Activated B cell treated with CpG ODN at 0.5 μM for 24 hours (primary cell): Measurements from ENCODE around the gene TMEM125. TPM values are rescaled to one million over a fixed set of nuclear protein-coding genes. Genes with fewer than 3 reads are reported as not detected.

ENCODE experiments used
- ATAC-seq: fragments of 200-7000 bp; cut with Tn5 transposase; one replicate; pipeline ENCODE4 v1.10.0; 2021; ENCODE audit warnings: low read depth, mild to moderate bottlenecking, moderate library complexity
- CTCF ChIA-PET: fragments of 350-600 bp; sonication (Branson Sonifier 250); formaldehyde crosslinking; loops from one replicate; lab custom pipeline; 2021; ENCODE audit warnings: antibody characterized with exemption; lab: Charles Lee
- POLR2A ChIA-PET: fragments of 350-600 bp; sonication (Branson Sonifier 250); formaldehyde crosslinking; loops from one replicate; lab custom pipeline; 2021; ENCODE audit warnings: antibody characterized with exemption; lab: Charles Lee
- DNase-seq: peaks from one replicate; pipeline ENCODE4 v3.0.0; 2022
- H3K27ac Mint-ChIP-seq: one replicate; pipeline ENCODE4 v1.8.0; 2020; ENCODE audit warnings: mixed read lengths
- H3K27me3 Mint-ChIP-seq: one replicate; pipeline ENCODE4 v1.8.0; 2021; ENCODE audit warnings: mixed read lengths
- H3K36me3 Mint-ChIP-seq: one replicate; pipeline ENCODE4 v1.8.0; 2021; ENCODE audit warnings: low read depth, mixed read lengths
- H3K4me1 Mint-ChIP-seq: one replicate; pipeline ENCODE4 v1.8.0; 2021; ENCODE audit warnings: mixed read lengths
- H3K4me3 Mint-ChIP-seq: one replicate; pipeline ENCODE4 v1.8.0; 2020; ENCODE audit warnings: mild to moderate bottlenecking, mixed read lengths
- H3K9me3 Mint-ChIP-seq: one replicate; pipeline ENCODE4 v1.8.0; 2020; ENCODE audit warnings: mixed read lengths
- intact Hi-C: fragments of 100-400 bp; cut with micrococcal nuclease; formaldehyde crosslinking; loops from one replicate; pipeline ENCODE4 v1.15.1; 2024
- total RNA-seq: library from RNA; stranded (reverse); gene quantifications from 2 replicates; pipeline ENCODE4 v1.2.3, GENCODE V29; 2022
- TF ChIP-seq, protein P1 (sequence below): fragments of 200-600 bp; IDR thresholded peaks from one replicate; pipeline ENCODE4 v1.8.0; 2022; ENCODE audit warnings: antibody characterized with exemption, mild to moderate bottlenecking

Gene TMEM125
- total RNA-seq, result not detected in 2 replicates

DNA sequence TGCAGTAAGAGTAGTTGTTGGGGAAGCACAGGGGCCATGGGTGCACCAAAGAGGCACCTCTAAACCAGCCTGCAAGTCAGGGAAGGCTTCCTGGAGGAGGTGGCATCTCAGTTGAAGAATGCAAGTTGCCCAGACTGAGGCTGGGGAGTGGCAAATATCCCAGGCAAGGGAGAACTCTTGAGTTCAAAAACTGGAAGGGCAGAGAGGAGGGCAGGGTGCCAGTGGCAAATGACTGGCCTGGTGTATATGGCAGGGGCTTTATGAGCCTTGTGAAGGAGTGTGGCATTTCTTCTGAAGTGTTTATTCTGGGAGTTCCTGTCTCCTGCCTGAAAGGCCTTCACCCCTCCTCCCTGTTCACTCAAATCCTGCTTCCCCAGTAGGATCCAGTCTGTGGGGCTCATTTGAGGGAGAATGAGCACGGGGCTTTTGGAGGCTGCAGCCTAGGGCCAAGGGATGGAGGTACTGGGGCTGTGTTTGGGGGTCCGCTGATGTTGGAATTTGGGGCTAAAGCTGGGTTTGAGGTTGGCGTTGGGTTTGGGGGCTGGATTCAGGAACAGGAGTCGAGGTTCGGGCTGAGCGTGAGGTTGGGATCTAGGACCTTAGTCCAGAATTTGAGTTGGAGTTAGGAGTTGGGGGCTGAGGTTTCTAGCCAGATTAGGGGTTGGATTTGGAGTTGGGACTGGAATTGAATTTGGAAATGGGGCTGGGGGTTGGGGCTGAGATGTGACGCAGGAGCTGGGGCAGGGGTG lies at the start of gene TMEM125:
Gene TMEM125, plus strand, starts transcription at position 357 of the 749 bp plus-strand sequence. CDS start 2,740 bp downstream, outside the sequence.
- TF ChIP-seq, protein P1, sequence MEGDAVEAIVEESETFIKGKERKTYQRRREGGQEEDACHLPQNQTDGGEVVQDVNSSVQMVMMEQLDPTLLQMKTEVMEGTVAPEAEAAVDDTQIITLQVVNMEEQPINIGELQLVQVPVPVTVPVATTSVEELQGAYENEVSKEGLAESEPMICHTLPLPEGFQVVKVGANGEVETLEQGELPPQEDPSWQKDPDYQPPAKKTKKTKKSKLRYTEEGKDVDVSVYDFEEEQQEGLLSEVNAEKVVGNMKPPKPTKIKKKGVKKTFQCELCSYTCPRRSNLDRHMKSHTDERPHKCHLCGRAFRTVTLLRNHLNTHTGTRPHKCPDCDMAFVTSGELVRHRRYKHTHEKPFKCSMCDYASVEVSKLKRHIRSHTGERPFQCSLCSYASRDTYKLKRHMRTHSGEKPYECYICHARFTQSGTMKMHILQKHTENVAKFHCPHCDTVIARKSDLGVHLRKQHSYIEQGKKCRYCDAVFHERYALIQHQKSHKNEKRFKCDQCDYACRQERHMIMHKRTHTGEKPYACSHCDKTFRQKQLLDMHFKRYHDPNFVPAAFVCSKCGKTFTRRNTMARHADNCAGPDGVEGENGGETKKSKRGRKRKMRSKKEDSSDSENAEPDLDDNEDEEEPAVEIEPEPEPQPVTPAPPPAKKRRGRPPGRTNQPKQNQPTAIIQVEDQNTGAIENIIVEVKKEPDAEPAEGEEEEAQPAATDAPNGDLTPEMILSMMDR, result no peak
- ATAC-seq (no peak), DNase-seq (no peak)
- ChIA-PET CTCF (no interaction called here), POLR2A (interaction anchor here (0.7 kb wide), 1 partner anchor 454 kb away, joined by 3 read pairs; no protein-coding TSS in a partner anchor)
- Mint-ChIP-seq H3K4me3 (peak within 1 kb of the TSS; percentile 72), H3K27me3 (peaks cover 10% of the 10 kb centered on the region), H3K4me1 (peaks cover 17% of the 10 kb centered on the region), H3K36me3 (no peaks in the 10 kb centered on the region), H3K9me3 (no peaks in the 10 kb centered on the region), H3K27ac (no peak within 1 kb of the TSS)
- intact Hi-C loops, result no loop called here

GRCh38 chr1:43220905-43221778 lies 48.6 kb upstream of the TMEM125 start:
- intact Hi-C loops, result loop anchor here (2.0 to 10.0 kb wide), 3 partner anchors 18 to 484 kb away; partner anchors contain the start of gene ST3GAL3
- ChIA-PET CTCF (interaction anchor here (1.0 to 2.8 kb wide), 3 partner anchors 193 to 542 kb away, joined by 3 to 12 read pairs (median 3); no protein-coding TSS in a partner anchor), POLR2A (interaction anchor here (1.4 to 1.9 kb wide), 2 partner anchors 49 to 429 kb away, joined by 5 to 7 read pairs; partner anchors contain the start of genes CFAP57, EBNA1BP2 and KDM4A)
- ATAC-seq (peak; percentile 86), DNase-seq (peak; percentile 30)
- no peaks in the 10 kb centered on the region for H3K9me3 Mint-ChIP-seq
- H3K4me1 Mint-ChIP-seq, result peaks cover 33% of the 10 kb centered on the region
- H3K27ac Mint-ChIP-seq, result peak overlapping the region; percentile 91
- no peaks in the 10 kb centered on the region for H3K27me3 Mint-ChIP-seq
- TF ChIP-seq, protein P1, result no peak
- peak overlapping the region; percentile 29 for H3K4me3 Mint-ChIP-seq
- no peaks in the 10 kb centered on the region for H3K36me3 Mint-ChIP-seq

DNA sequence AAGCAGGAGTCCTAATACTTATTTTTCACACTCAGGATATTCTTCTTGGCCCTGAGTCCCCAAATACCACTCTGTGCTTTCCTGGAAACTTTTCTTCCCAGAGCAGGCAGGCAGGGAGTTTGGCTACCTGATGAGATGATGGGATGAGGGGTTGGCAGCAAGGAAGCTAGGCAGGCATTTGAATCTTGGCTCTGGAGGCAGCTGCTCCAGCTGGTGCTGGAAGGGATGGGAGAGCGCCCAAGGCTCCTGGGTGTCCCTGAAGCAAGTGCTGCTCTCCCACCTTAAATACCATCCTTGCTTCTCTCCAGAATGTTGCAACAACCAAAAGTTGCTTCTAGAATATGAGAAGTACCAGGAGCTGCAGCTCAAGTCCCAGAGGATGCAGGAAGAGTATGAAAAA lies 48.0 kb upstream of the TMEM125 start:
- no peaks in the 10 kb centered on the region for H3K36me3 Mint-ChIP-seq
- H3K27me3 Mint-ChIP-seq, result no peaks in the 10 kb centered on the region
- TF ChIP-seq, protein P1, result no peak
- DNase-seq, result no peak
- H3K27ac Mint-ChIP-seq, result peak overlapping the region; percentile 91
- H3K4me3 Mint-ChIP-seq, result peak overlapping the region; percentile 29
- ATAC-seq, result no peak
- no peaks in the 10 kb centered on the region for H3K9me3 Mint-ChIP-seq
- ChIA-PET CTCF (interaction anchor here (1.2 to 2.8 kb wide), 2 partner anchors 193 to 299 kb away, joined by 3 to 12 read pairs; no protein-coding TSS in a partner anchor), POLR2A (interaction anchor here (0.6 to 1.9 kb wide), 3 partner anchors 49 to 443 kb away, joined by 5 to 7 read pairs (median 6); partner anchors contain the start of genes CFAP57, EBNA1BP2 and KDM4A)
- intact Hi-C loops, result loop anchor here (2.0 to 10.0 kb wide), 3 partner anchors 17 to 483 kb away; partner anchors contain the start of gene ST3GAL3
- H3K4me1 Mint-ChIP-seq, result peaks cover 33% of the 10 kb centered on the region

- H3K36me3 Mint-ChIP-seq, result no peaks in the 10 kb centered on the region
- TF ChIP-seq, protein P1, result no peak
- peaks cover 35% of the 10 kb centered on the region for H3K4me1 Mint-ChIP-seq
- ChIA-PET CTCF (interaction anchor here (1.9 to 2.8 kb wide), 2 partner anchors 192 kb away, joined by 7 to 12 read pairs; no protein-coding TSS in a partner anchor), POLR2A (no interaction called here)
- H3K9me3 Mint-ChIP-seq, result no peaks in the 10 kb centered on the region
- intact Hi-C loops, result loop anchor here (5.0 to 10.0 kb wide), 2 partner anchors 301 to 482 kb away; partner anchors contain the start of gene ST3GAL3
- ATAC-seq (no peak), DNase-seq (no peak)
- peak overlapping the region; percentile 91 for H3K27ac Mint-ChIP-seq
- no peaks in the 10 kb centered on the region for H3K27me3 Mint-ChIP-seq
- no peak overlapping the region for H3K4me3 Mint-ChIP-seq
These were observed 46.9 kb upstream of the TMEM125 start for GRCh38 chr1:43222879-43223278.
